Body of pancreas (tissue), 4 donors: Measurements from ENCODE around the gene NR3C2. TPM values are rescaled to one million over a fixed set of nuclear protein-coding genes. Genes with fewer than 3 reads are reported as not detected.

ENCODE experiments used
- ATAC-seq: fragments of 150-250 bp; one replicate; pipeline ENCODE4 v1.9.1; 2016
- DNase-seq, 4 donors: peaks; one replicate each; pipeline ENCODE4 v3.0.0-alpha.2; 2019
- H3K27ac ChIP-seq, 4 donors: fragments of 200-600 bp; sonication (generic); 1 replicate in 3 of 4; 2 replicates in 1 of 4; pipeline versions ENCODE4 v1.5.1 to v1.6.1; 2016 to 2019; ENCODE audit warnings: mild to moderate bottlenecking in 1 of 4, mixed read lengths in 1 of 4, moderate library complexity in 1 of 4
- H3K27me3 ChIP-seq, 2 donors: fragments of 200-600 bp; sonication (generic); one replicate each; pipeline ENCODE4 v1.6.0; 2016; ENCODE audit warnings: mild to moderate bottlenecking in 1 of 2
- H3K36me3 ChIP-seq, 2 donors: fragments of 200-600 bp; sonication (generic); replicated peaks in 1 of 2; 2 replicates each; pipeline ENCODE4 v1.5.1; 2016; ENCODE audit warnings: low read depth in 2 of 2; ENCODE audit not compliant: insufficient read depth in 1 of 2
- H3K4me1 ChIP-seq: fragments of 200-600 bp; sonication (generic); one replicate; pipeline ENCODE4 v1.6.0; 2016
- H3K4me3 ChIP-seq, 2 donors: fragments of 200-600 bp; sonication (generic); 1 replicate in 1 of 2; 2 replicates in 1 of 2; pipeline ENCODE4 v1.5.1; 2016 to 2019
- H3K9me3 ChIP-seq, 3 donors: fragments of 200-600 bp; sonication (generic); 1 replicate in 2 of 3; 2 replicates in 1 of 3; pipeline ENCODE4 v1.5.1; 2016
- POLR2A ChIP-seq, 3 donors: fragments of 450-650 bp; IDR thresholded peaks; one replicate each; pipeline ENCODE4 v1.6.1; 2016; ENCODE audit warnings: antibody characterized with exemption in 3 of 3, mild to moderate bottlenecking in 2 of 3
- WGBS, 2 donors: methylation state at CpG; one replicate each; pipeline ENCODE4 v1.1.5; 2017; 5-methylcytosine and 5-hydroxymethylcytosine counted together
- intact Hi-C: fragments of 100-400 bp; cut with DNase I; formaldehyde crosslinking; loops from one replicate; pipeline ENCODE4 v1.15.1; 2023
- total RNA-seq, 2 donors: library from RNA; depleted of rRNA; stranded (reverse); fragments of >200 nt; gene quantifications; one replicate each; pipeline ENCODE4 v1.1.0, GENCODE V29; 2016
- TF ChIP-seq, protein P1 (sequence below), 7 experiments: fragments of 450-650 bp in 4 of 7; fragments of 200-600 bp in 3 of 7; sonication (generic) in 3 of 7; IDR thresholded peaks; one replicate each; pipeline ENCODE4 v1.5.1; 2016 to 2019; ENCODE audit warnings: antibody characterized with exemption in 7 of 7

Gene NR3C2
- total RNA-seq, 2 donors from 2014 or later: 14.8 to 18.8 TPM

DNA sequence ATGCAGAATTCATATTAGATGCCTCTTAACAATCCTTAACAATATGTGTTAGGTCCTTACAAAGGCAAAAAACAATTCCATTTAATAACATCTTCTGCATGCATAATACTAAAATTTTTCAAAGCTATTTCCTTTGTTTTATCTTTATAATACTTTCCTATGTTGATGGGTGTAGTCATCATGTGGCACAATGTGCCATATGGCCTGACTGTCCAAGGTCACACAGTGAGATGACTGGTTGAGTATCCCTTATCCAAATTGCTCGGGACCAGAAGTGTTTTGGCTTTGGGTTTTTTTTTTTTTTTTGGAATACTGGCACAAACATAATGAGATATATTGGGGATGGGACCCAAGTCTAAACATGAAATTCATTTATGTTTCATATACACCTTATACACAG lies 77.7 kb downstream of the NR3C2 start:
- no peak for ATAC-seq

DNA sequence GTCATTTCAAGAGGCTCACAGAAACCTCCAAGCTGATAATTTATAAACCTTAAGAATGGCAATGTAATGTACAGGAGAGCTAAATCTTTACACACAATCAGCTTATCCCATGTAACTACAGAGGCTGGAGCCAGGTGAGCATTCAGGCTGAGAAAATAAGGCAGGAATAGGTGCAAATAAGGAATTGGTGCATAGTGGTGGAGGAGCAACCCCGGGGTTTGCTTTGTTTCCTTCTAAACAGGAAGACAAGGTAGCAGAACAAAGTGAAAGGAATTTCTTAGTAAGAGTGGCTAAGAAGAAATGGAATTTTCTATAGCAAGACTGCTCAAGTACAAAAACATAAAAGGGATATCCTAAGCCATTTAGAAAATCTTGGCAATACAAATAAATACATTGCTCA lies 82.4 kb downstream of the NR3C2 start:
- H3K4me3 ChIP-seq: no peak overlapping the region
- intact Hi-C loops: no loop called here
- no peak overlapping the region for H3K27ac ChIP-seq
- H3K9me3 ChIP-seq: no peaks in the 10 kb centered on the region
- no peaks in the 10 kb centered on the region for H3K36me3 ChIP-seq
- ATAC-seq (no peak), DNase-seq (no peak)
- peaks cover 13% of the 10 kb centered on the region for H3K4me1 ChIP-seq
- H3K27me3 ChIP-seq: no peaks in the 10 kb centered on the region
- TF ChIP-seq, protein P1, sequence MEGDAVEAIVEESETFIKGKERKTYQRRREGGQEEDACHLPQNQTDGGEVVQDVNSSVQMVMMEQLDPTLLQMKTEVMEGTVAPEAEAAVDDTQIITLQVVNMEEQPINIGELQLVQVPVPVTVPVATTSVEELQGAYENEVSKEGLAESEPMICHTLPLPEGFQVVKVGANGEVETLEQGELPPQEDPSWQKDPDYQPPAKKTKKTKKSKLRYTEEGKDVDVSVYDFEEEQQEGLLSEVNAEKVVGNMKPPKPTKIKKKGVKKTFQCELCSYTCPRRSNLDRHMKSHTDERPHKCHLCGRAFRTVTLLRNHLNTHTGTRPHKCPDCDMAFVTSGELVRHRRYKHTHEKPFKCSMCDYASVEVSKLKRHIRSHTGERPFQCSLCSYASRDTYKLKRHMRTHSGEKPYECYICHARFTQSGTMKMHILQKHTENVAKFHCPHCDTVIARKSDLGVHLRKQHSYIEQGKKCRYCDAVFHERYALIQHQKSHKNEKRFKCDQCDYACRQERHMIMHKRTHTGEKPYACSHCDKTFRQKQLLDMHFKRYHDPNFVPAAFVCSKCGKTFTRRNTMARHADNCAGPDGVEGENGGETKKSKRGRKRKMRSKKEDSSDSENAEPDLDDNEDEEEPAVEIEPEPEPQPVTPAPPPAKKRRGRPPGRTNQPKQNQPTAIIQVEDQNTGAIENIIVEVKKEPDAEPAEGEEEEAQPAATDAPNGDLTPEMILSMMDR (IDR thresholded peaks at IDR 0.05): no peak
- TF ChIP-seq POLR2A (IDR thresholded peaks at IDR 0.05): no peak
- 50 to 53% methylated on average over 1 of the region's 1 CpG for WGBS, 2 donors

More for the DNA sequence above, 77.7 kb downstream of the NR3C2 start:
- H3K36me3 ChIP-seq: no peaks in the 10 kb centered on the region
- H3K9me3 ChIP-seq: no peaks in the 10 kb centered on the region
- peaks cover 9% of the 10 kb centered on the region for H3K4me1 ChIP-seq
- DNase-seq: no peak
- H3K27me3 ChIP-seq: no peaks in the 10 kb centered on the region
- H3K27ac ChIP-seq: no peak overlapping the region
- intact Hi-C loops: no loop called here
- TF ChIP-seq POLR2A (IDR thresholded peaks at IDR 0.05): no peak
- TF ChIP-seq, protein P1 (IDR thresholded peaks at IDR 0.05): no peak
- no peak overlapping the region for H3K4me3 ChIP-seq
- WGBS, 2 donors: 39 to 44% methylated on average over 1 of the region's 1 CpG

DNA sequence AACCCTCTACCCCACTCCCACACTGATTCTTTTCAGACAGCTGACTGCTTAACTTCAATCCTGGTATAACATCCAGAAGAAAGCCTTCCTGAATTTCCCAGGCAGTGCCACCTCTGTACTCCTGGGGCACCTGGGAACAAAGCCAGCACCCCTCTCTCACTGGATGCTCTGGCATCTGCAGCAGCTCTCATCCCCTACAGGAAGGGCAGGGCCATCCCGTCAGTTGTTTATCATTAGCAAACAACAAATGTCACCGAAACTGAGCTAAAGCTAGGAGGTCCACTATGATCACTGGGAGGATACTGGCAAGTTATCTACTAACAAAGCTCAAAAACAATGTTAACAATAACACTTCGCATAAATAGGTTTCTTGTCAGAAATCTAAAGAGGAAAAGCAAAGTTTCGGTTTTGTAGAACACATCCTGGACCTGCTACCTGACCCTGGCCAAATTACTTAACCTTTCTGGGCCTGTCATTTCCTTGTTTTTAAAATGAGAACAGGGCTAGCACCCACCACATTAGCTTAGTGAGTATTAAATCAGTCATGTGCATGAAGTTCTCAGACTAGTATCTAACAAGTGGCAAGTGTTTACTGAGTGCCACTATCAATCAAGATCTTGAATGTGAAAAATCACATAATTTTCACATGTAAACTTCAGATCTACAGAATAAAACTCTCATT lies 86.6 kb downstream of the NR3C2 start:
- Histone ChIP-seq H3K27ac (peak overlapping the region in 2 of 4 donors; percentile 22 to 43), H3K27me3 (no peaks in the 10 kb centered on the region), H3K9me3 (no peaks in the 10 kb centered on the region), H3K4me3 (no peak overlapping the region), H3K4me1 (peaks cover 13% of the 10 kb centered on the region), H3K36me3 (no peaks in the 10 kb centered on the region)
- intact Hi-C loops: no loop called here
- DNase-seq: peak in 1 of 4 donors; percentile 18
- no peak for ATAC-seq
- 27 to 37% methylated on average over 4 of the region's 4 CpGs for WGBS, 2 donors
- TF ChIP-seq POLR2A (IDR thresholded peaks at IDR 0.05): no peak
- TF ChIP-seq, protein P1 (IDR thresholded peaks at IDR 0.05): no peak

DNA sequence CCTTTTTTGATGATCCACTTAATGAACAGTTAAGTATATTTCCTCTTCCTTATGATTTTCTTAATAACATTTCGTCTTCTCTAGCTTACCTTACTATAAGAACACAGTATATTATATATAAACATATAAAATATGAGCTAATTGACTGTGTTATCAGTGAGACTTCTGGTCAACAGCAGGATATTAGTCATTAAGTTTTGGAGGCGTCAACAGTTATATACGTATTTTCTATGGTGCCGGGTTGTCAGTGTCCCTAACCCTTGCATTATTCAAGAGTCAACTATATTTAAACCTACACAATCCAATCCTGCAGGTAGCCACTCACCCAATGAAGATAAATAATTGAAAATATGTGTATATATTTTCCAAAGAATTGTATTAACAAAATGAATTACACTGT lies 88.0 kb downstream of the NR3C2 start:
- peaks cover 13% of the 10 kb centered on the region for H3K4me1 ChIP-seq
- H3K9me3 ChIP-seq: no peaks in the 10 kb centered on the region
- H3K36me3 ChIP-seq: no peaks in the 10 kb centered on the region
- TF ChIP-seq, protein P1 (IDR thresholded peaks at IDR 0.05): no peak
- TF ChIP-seq POLR2A (IDR thresholded peaks at IDR 0.05): no peak
- H3K27me3 ChIP-seq: no peaks in the 10 kb centered on the region
- H3K4me3 ChIP-seq: no peak overlapping the region
- H3K27ac ChIP-seq: no peak overlapping the region
- ATAC-seq: no peak
- intact Hi-C loops: no loop called here
- 94 to 95% methylated on average over 4 of the region's 4 CpGs for WGBS, 2 donors
- DNase-seq: no peak

DNA sequence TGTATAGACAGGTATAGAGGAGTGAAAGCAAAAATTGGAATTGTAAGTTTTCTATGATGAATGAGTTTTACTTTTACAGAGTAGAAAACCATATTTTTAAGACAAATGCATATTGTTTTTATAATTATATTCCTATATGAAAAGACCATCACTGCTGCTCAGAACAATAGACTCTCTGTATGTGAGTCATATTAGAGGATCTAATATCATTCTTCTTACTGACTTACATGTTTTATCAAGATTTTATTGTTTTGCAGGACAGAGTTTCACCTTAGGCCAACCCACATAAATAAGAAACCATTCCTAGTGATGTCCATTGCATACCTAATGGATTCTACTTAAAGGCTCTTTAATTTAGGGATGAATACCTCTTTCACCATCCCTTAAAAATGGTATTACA lies 88.6 kb downstream of the NR3C2 start:
- ATAC-seq (no peak), DNase-seq (no peak)
- H3K9me3 ChIP-seq: no peaks in the 10 kb centered on the region
- intact Hi-C loops: no loop called here
- H3K27ac ChIP-seq: no peak overlapping the region
- no peaks in the 10 kb centered on the region for H3K36me3 ChIP-seq
- no peak overlapping the region for H3K4me3 ChIP-seq
- TF ChIP-seq, protein P1 (IDR thresholded peaks at IDR 0.05): no peak
- TF ChIP-seq POLR2A (IDR thresholded peaks at IDR 0.05): no peak
- H3K4me1 ChIP-seq: peaks cover 13% of the 10 kb centered on the region
- H3K27me3 ChIP-seq: no peaks in the 10 kb centered on the region
